Measurements from ENCODE around the gene KPNA6. TPM values are rescaled to one million over a fixed set of nuclear protein-coding genes. Genes with fewer than 3 reads are reported as not detected.

KPNA6 gene
- total and polyA plus RNA-seq, 2 of the 13 experiments (the other 11 are each of a cell fraction or from before 2014, with no cell fraction given): 22.0 to 47.5 TPM

DNA sequence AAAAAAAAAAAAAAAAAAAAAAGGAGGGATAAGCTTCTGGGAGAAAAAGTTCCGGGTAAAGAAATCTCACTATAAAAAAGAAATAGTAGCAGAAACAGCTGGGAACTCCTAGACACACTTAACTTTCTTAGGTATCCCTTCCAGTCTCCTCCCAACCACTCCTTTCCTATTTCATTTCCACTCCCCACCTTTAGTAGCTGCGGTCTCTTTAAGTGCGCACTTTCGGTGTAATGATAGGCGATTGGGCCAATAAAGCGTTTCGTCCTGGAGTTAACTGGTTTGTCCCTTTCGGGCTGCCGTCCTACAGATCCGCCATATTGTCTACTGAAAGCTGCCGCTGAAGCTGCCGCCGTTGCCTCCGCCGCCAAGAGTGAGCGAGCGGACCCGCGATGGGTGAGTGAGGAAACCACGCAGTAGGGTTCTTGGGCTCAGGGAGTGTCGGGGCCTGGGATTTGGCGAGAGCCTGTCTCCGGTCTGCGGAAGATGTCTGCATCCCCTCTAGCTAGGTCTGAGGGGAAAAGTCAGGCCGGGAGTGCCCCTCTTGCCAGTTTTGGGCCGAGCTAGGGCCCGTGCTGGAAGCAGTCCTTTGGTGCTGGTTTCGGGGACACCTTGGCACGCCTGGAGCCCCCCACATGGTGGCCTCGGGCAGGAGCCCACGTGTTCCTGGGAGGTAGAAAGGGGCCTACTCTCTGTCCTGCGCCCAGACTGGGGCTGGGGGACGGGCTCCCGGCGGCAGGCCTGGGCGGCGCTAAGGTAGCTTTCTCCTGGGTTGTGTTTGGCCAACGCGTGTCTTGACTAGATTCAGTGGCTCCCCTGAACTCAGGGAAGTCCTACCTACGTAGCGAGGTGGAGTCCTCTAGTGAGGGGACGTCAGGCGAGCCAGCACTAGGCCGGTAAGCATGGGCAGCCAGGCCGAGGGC is at the start of gene KPNA6 (continued):
- TF ChIP-seq, protein P1, sequence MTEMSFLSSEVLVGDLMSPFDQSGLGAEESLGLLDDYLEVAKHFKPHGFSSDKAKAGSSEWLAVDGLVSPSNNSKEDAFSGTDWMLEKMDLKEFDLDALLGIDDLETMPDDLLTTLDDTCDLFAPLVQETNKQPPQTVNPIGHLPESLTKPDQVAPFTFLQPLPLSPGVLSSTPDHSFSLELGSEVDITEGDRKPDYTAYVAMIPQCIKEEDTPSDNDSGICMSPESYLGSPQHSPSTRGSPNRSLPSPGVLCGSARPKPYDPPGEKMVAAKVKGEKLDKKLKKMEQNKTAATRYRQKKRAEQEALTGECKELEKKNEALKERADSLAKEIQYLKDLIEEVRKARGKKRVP (CRISPR knock-in tag; IDR thresholded peaks at IDR 0.05): 0 out of 4 replicates have a peak, but pooled peaks of 1 of the 2 experiments have one; percentile 37
- no peak for TF ChIP-seq CREB1 (IDR thresholded peaks at IDR 0.05)
- peak; percentile 71 for TF ChIP-seq CREB1 (CRISPR knock-in tag; IDR thresholded peaks at IDR 0.05)
- TF ChIP-seq ZNF3 (CRISPR knock-in tag; IDR thresholded peaks at IDR 0.05): no peak
- peak; percentile 22; the same call in 1 of the 2 replicates for TF ChIP-seq ERF (CRISPR knock-in tag; IDR thresholded peaks at IDR 0.05)
- TF ChIP-seq HDAC1 (CRISPR knock-in tag; IDR thresholded peaks at IDR 0.05): peak; percentile 85
- TF ChIP-seq ZNF660 (CRISPR knock-in tag; IDR thresholded peaks at IDR 0.05; ENCODE audit: borderline replicate concordance, low read depth): no peak
- TF ChIP-seq FUBP1 (CRISPR knock-in tag; IDR thresholded peaks at IDR 0.05; ENCODE audit: borderline replicate concordance): no peak
- TF ChIP-seq, protein P2, sequence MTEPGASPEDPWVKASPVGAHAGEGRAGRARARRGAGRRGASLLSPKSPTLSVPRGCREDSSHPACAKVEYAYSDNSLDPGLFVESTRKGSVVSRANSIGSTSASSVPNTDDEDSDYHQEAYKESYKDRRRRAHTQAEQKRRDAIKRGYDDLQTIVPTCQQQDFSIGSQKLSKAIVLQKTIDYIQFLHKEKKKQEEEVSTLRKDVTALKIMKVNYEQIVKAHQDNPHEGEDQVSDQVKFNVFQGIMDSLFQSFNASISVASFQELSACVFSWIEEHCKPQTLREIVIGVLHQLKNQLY (CRISPR knock-in tag; IDR thresholded peaks at IDR 0.05): peak; percentile 21; the same call in 1 of the 2 replicates
- TF ChIP-seq SALL2 (CRISPR knock-in tag; IDR thresholded peaks at IDR 0.05): peak; percentile 94; the same call in 1 of the 2 replicates
- no peak for TF ChIP-seq ZNF572 (CRISPR knock-in tag; IDR thresholded peaks at IDR 0.05)
- TF ChIP-seq FOXP1 (IDR thresholded peaks at IDR 0.05): no peak
- TF ChIP-seq FOXP1 (CRISPR knock-in tag; IDR thresholded peaks at IDR 0.05): 0 out of 2 replicates have a peak, but pooled peaks have one; percentile 7
- TF ChIP-seq, protein P3, sequence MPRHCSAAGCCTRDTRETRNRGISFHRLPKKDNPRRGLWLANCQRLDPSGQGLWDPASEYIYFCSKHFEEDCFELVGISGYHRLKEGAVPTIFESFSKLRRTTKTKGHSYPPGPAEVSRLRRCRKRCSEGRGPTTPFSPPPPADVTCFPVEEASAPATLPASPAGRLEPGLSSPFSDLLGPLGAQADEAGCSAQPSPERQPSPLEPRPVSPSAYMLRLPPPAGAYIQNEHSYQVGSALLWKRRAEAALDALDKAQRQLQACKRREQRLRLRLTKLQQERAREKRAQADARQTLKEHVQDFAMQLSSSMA (CRISPR knock-in tag; IDR thresholded peaks at IDR 0.05): no peak
